NB4 (cell line): ENCODE measurements around the gene SPNS2.

Experiments used
- MYC ChIP-seq: IDR thresholded peaks from 2 replicates; pipeline ENCODE4 v1.6.1; 2011; ENCODE audit warnings: low read depth, low read length
- POLR2A ChIP-seq: IDR thresholded peaks from 2 replicates; pipeline ENCODE4 v1.6.1; 2011; ENCODE audit warnings: mild to moderate bottlenecking; ENCODE audit not compliant: insufficient read length; ENCODE audit errors: extremely low read depth
- TF ChIP-seq, protein P1 (sequence below): IDR thresholded peaks from one replicate; pipeline ENCODE4 v1.5.1; 2012; ENCODE audit warnings: low read depth, low read length
- TF ChIP-seq, protein P2 (sequence below): IDR thresholded peaks from 2 replicates; pipeline ENCODE4 v1.6.1; 2011; ENCODE audit warnings: low read depth, low read length

DNA sequence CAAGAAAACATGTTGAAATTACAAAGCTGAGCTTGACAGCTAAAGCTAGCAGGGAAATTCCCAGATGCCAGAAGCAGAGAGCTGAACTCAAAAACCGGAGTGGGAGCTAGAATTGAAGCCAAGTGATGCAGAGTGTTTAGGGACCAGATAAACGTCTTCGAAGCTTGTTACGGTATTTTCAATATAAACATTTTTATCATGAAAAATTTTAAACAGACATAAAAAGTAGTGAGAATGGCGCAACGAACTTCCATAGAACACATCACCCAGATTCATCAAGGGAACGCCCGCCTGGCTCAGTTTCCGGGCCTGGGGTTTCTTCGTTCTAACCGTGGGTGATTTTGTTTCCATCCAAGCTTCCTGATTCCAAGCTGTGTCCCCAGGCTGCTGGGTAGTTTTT, 18.1 kb downstream of the SPNS2 start:
- TF ChIP-seq, protein P1, sequence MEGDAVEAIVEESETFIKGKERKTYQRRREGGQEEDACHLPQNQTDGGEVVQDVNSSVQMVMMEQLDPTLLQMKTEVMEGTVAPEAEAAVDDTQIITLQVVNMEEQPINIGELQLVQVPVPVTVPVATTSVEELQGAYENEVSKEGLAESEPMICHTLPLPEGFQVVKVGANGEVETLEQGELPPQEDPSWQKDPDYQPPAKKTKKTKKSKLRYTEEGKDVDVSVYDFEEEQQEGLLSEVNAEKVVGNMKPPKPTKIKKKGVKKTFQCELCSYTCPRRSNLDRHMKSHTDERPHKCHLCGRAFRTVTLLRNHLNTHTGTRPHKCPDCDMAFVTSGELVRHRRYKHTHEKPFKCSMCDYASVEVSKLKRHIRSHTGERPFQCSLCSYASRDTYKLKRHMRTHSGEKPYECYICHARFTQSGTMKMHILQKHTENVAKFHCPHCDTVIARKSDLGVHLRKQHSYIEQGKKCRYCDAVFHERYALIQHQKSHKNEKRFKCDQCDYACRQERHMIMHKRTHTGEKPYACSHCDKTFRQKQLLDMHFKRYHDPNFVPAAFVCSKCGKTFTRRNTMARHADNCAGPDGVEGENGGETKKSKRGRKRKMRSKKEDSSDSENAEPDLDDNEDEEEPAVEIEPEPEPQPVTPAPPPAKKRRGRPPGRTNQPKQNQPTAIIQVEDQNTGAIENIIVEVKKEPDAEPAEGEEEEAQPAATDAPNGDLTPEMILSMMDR = no peak
- TF ChIP-seq POLR2A (no peak), MYC (no peak)
- TF ChIP-seq, protein P2, sequence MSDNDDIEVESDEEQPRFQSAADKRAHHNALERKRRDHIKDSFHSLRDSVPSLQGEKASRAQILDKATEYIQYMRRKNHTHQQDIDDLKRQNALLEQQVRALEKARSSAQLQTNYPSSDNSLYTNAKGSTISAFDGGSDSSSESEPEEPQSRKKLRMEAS = no peak
